GM19372 (cell line): Measurements from ENCODE around the gene NOC2L.

Source experiments
- ATAC-seq: cut with Tn5 transposase; IDR thresholded peaks from one replicate; pipeline ENCODE4 v1.9.1; 2021; ENCODE audit warnings: mild to moderate bottlenecking, low read depth, moderate library complexity; ENCODE audit not compliant: unreplicated experiment

NOC2L gene

GRCh38 chr1:944341-945325, 14.4 kb downstream of the NOC2L start:
- no peak for ATAC-seq

- no peak for ATAC-seq
These were observed 15.3 kb downstream of the NOC2L start for GRCh38 chr1:943545-944340.

GRCh38 chr1:942864-943533, 16.1 kb downstream of the NOC2L start:
- ATAC-seq = no peak

- no peak for ATAC-seq
These were observed 16.6 kb downstream of the NOC2L start for GRCh38 chr1:942411-942821.

- ATAC-seq = no peak
These were observed 17.3 kb downstream of the NOC2L start for GRCh38 chr1:941588-942383.

GRCh38 chr1:941015-941587, 18.0 kb downstream of the NOC2L start:
- no peak for ATAC-seq

GRCh38 chr1:940107-941014, 18.7 kb downstream of the NOC2L start:
- ATAC-seq = no peak

GRCh38 chr1:939511-940106, 19.4 kb downstream of the NOC2L start:
- ATAC-seq = no peak

- ATAC-seq = no peak
These were observed 20.2 kb downstream of the NOC2L start for GRCh38 chr1:938711-939489.

GRCh38 chr1:938088-938683, 20.9 kb downstream of the NOC2L start:
- no peak for ATAC-seq

GRCh38 chr1:937521-937920, 21.5 kb downstream of the NOC2L start:
- no peak for ATAC-seq

GRCh38 chr1:936348-937264, 22.4 kb downstream of the NOC2L start:
- ATAC-seq = no peak

- ATAC-seq = no peak
These were observed 23.3 kb downstream of the NOC2L start for GRCh38 chr1:935751-936231.

- ATAC-seq = no peak
These were observed 23.9 kb downstream of the NOC2L start for GRCh38 chr1:934991-935750.

GRCh38 chr1:933603-933940, 25.5 kb downstream of the NOC2L start:
- ATAC-seq = no peak
